ENCODE measurements around the gene AGPAT4.

The AGPAT4 gene

DNA sequence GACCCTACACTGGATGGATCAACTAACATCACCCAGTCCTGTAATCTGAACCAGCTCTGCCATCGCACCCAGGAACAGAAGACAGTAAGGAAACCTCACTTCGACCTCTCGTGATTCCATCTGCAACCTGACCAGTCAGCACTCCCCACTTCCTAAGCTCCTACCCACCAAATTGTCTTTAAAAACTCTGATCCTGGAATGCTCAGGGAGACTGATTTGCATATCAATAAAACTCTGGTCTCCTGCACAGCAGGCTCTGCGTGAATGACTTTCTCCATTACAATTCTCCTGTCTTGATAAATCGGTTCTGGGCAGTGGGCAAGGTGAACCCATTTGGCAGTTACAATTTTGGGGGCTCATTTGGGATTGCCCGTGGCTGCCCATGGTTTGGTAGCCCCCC is 18.3 kb upstream of the AGPAT4 start:
- intact Hi-C loops (cut with DNase I) = no loop called here
- no peak for DNase-seq

DNA sequence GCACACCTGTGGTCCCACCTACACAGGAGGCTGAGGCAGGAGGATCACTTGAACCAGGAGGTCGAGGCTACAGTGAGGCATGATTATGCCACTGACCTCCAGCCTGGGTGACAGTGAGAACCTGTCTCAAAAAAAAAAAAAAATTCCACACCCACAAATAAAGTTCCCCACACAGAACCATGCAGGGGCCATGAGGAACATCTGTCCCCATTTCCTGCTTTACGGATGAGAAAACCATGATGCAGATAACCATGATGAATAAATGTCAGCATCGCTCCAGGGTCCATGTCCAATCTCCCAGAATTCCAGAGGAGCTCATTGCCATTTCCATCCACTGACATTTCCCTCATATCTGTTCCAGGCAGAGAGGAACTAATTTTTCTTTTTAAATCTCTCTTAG is 16.9 kb upstream of the AGPAT4 start:
- no peak for DNase-seq
- intact Hi-C loops (cut with DNase I) = no loop called here

DNA sequence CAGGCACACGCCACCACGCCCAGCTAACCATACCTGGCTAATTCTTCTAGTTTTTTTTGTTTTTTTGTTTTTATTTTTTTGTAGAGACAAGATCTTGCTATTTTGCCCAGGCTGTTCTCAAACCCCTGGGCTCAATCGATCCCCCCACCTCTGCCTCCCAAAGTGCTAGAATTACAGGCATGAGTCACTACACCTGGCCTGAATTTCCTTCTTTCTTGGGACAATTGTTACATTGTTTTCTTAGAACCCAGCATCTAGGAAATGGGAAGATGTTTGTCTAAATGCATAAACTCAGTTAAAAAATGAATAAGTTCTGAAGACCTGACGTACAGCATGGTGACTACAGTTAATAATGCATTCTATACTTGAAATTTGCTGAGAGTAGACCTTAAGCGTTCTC is 10.8 kb upstream of the AGPAT4 start:
- intact Hi-C loops (cut with DNase I) = no loop called here
- DNase-seq = peak in 1 of 10 donors; percentile 38

DNA sequence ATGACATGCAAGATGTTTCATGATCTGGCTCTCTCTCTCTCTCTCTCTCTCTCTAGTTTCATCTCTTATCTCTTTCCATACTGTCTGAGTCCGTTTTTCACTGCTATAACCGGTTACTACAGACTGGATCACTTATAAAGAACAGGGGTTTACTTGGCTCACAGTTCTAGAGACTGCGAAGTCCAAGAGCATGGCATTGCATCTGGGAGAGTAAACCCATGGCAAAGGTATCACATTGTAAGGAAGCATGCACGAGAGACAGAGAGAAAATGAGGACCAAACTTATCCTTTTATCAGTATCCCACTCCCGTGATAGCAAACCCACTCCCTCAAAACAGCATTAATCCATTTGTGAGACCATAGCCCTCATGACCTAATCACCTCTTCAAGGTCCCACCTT is 7.2 kb upstream of the AGPAT4 start:
- no peak for DNase-seq
- intact Hi-C loops (cut with DNase I) = no loop called here

DNA sequence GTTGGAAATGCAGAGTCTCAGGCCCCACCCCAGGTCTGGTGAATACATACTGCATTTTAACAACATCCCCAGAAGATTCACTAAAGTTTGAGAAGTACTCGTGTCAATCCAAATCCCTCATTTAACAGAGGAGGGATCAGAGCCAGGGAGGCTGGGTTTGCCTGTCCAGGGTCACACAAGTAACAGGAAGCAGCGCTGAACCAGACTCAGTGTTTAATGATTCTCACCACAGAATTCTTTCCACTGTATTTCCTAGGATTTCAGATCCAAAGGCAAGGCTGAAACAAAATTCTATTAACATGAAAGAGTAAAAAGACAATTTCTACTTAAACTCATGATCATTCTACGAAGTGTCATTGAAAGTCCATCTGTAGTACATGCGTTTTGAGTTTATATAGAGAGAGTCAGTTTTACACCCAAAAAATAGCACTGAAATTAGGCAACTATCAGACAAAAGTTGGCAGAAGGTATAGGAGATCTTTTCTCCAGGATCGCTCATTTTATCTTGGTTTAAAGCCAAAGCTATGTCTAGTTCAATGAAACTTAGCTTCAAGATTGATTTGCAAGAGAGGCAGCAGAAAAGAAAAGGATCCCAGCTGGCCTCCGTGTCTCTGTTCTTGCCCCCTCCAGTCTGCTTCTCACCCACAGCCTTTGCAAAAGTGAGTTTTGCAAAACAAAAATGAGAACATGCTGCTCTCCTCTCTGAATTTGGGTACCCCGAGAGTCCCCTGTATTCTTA is 6.0 kb upstream of the AGPAT4 start:
- intact Hi-C loops (cut with DNase I) = no loop called here
- DNase-seq = no peak

DNA sequence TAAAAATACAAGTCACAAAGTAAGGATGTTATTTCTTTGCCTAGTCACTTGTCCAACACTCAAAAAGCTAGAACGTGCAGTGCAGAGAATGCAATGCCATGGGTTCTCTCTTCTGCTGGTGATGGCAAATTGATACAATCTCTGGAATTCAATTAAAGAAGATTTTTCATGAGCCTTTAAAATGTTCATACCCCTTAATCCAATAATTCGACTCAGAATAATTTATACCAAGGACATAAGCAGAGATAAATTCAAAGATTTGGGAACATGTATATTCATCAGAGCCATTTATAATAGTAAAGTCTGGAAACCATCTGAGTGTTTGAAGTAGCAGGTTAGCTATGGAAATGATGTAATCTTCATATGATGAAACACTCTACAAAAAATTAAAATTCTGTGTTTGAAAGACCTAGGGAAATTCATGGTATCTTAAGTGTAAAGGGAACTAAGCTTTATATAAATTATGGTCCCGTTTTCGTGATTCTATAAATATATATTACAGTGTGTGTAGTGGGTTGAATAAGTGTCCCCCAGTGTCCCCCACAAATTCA is 2.8 kb upstream of the AGPAT4 start:
- DNase-seq = no peak
- intact Hi-C loops (cut with DNase I) = no loop called here

DNA sequence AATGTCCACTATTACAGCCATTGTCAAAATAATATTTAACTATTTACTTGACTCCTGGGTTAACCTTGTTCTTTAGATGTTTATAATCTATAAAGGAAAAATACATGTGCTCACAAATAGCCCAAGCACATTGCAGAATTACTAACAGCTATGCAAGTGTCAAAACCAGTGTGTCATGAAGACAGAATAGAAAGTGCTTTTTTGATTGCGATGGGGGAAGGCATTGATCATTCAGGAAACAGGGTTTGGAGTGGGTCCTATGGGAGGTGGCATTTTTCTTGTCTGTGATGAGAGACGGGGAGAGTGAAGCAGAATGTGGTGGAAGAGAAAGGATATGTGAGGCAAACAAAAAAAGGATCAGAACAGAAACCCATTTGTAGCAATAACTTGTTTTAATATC is 1.0 kb upstream of the AGPAT4 start:
- DNase-seq = no peak
- intact Hi-C loops (cut with DNase I) = loop anchor here (5.0 kb wide), 1 partner anchor 97 kb away; no protein-coding TSS in a partner anchor

DNA sequence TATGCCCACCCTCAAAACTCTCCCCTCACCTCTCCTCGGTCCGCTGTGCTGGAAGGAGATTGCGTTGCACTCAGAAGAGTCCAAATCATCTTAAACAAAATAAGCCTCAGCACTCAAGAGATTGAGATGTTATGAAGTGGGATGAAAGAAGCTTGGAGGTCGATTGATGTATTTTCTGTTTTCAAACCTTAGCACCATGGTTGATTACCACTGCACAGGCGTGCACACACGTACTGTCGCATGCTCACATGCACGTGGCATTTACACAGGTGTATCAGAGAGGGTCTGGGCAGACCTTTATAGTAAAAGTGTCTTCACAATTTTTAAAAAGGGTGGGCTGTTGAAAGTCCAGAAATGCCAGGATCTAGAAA is 612 bp upstream of the AGPAT4 start:
- intact Hi-C loops (cut with DNase I) = loop anchor here (5.0 kb wide), 1 partner anchor 98 kb away; no protein-coding TSS in a partner anchor

DNA sequence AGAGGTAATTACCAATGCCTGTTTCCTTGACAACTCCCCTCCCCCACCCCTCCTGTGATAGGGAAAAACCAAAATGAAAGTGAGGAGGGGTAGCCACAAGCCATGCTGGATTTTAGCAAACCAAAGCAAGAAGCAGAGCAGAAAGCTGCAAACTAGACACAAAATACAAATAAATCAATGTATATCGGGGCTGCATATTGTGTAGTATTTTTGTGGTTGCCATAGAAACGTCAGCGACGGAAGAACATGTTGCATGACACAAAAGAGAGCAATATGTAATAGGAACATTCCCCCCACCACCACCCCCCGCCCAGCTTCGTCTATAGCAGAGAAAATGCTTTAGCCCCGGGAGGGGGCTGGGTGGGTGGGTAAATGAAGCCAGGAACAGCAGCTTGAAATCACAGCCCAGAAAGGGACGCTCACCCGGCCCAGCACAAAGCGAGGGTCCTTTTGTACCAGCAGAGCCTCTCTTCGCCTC is 548 bp downstream of the AGPAT4 start:
- no peak for DNase-seq
- intact Hi-C loops (cut with DNase I) = loop anchor here (5.0 kb wide), 1 partner anchor 99 kb away; no protein-coding TSS in a partner anchor

More for the DNA sequence above, 612 bp upstream of the AGPAT4 start:
- DNase-seq = peak in 1 of 10 donors; percentile 20

DNA sequence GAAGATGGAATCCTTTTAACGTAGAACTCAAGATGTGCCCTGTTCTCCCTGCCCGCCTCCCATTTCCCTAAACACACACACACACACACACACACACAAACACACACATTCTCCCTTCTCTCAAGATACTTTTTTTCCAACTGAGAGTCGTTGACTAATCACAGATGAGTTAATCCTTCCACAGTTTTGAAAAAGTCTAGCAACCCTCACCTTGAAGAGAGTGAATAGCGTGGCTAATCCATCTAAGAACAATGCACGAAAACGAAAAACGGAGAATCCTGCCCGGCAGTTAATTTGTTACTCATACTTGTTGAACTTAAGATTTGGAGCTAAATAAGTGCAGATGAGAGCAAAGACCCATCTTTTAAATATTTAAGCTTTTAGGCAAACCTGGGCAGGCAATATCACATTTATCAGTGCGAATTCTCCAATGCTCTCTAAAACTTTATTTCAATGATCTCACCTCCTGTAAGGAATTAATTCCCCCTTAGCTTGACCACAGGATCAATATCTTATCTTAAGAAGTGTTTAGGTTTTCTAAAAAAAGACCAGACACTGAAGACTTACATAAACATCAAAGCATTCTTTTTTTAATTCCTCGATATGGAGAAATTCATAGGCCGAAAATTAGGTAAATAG is 1.1 kb downstream of the AGPAT4 start:
- intact Hi-C loops (cut with DNase I) = loop anchor here (5.0 kb wide), 1 partner anchor 100 kb away; no protein-coding TSS in a partner anchor
- no peak for DNase-seq

DNA sequence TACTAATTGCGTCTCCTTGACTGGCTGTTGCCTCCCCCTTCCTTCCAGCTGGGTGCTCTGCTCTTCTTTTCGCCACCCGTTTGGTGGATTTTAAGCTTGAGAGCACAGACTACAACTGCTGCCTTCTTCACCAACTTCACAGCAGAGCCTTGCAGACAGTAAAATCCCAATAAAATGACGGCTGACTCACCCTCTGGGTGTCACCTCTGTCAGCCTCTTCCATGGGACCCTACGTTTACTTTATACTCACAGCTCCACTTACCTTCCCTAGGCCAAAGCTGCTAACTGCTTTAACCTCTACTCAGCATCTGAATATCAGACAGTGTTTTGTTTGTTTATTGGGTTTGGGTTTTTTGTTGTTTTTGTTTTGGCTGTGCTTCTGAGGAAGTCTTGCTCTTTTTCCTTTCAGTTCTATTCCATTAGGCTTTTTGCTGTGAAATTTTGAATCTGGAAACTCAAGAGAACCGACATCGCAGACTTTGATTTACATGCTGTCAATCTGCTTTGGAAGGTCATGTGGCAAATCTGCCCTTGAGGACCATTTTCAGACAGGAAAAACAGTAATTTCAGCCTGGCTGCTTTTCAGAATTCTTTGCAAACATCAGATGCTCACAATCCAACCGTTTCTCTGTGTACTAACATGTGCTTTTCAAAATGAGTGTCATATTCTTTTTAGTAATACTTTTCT is 2.4 kb downstream of the AGPAT4 start:
- DNase-seq = peak in 1 of 10 donors; percentile 10
- intact Hi-C loops (cut with DNase I) = loop anchor here (5.0 kb wide), 1 partner anchor 101 kb away; no protein-coding TSS in a partner anchor

DNA sequence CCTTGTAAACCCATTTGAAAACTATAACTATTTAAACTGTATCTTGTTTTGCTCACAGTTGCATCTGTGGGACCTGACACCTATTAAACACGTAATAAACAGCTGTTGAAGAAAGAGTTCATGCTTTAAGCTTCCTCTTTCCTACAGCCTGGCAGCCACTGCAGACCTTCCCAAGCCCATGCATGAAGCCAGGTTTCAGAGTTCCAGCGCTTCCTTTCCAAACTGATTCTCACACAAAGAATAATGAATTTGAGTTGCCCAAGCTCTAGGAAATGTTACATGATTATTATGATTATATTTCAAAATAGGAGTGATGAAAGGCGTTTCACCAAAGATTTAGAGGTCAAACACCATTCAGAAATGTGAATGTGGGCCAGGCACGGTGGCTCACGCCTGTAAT is 3.7 kb downstream of the AGPAT4 start:
- DNase-seq = no peak
- intact Hi-C loops (cut with DNase I) = loop anchor here (5.0 kb wide), 1 partner anchor 102 kb away; no protein-coding TSS in a partner anchor

DNA sequence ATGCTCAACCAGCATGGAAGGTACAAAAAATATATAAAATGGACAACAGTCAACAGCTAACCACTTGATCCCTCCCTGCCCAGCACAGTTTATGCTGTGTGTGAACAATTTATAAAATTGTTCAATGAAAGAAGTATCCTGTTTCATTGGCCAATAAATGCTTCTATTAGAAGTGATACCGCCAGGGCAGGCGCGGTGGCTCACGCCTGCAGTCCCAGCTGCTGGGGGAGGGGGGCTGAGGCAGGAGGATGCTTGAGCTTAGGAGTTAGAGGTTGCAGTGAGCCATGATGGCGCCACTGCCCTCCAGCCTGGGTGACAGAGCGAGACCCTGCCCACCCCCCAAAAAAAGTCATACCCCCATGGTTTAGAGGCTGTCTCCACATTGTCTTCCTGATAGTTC is 4.6 kb downstream of the AGPAT4 start:
- intact Hi-C loops (cut with DNase I) = no loop called here
- no peak for DNase-seq

DNA sequence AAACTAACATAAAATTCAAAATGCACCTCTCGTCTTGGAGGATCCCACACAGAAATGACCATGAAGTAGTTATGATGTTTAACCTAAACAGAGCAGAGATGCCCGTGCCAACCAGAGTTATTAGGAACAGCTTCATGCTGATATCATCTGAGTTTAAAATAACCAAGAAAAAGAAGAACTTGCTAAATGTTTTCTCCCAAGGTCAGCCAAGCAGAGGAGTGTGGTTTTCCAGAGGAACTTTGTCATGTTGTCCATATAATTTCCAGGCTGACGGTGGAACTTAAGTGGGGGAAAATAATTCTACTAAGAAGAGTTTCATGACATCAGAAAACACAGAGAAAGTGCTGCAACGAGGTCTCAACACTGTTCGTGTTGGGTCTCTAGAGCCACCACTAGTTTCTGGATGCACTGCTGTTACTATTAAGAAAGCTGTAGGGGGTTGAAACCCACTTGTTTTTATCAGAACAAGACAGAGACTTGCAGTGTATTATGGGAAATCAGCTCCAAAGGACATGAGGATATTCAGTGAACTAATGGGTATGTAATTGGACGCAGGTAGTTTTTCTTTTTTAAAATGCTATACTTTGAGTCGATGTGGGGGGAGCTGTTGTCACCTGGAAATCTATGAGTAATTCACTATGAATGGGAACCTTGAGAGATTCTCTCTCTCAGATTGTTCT is 5.2 kb downstream of the AGPAT4 start:
- DNase-seq = no peak
- intact Hi-C loops (cut with DNase I) = no loop called here

DNA sequence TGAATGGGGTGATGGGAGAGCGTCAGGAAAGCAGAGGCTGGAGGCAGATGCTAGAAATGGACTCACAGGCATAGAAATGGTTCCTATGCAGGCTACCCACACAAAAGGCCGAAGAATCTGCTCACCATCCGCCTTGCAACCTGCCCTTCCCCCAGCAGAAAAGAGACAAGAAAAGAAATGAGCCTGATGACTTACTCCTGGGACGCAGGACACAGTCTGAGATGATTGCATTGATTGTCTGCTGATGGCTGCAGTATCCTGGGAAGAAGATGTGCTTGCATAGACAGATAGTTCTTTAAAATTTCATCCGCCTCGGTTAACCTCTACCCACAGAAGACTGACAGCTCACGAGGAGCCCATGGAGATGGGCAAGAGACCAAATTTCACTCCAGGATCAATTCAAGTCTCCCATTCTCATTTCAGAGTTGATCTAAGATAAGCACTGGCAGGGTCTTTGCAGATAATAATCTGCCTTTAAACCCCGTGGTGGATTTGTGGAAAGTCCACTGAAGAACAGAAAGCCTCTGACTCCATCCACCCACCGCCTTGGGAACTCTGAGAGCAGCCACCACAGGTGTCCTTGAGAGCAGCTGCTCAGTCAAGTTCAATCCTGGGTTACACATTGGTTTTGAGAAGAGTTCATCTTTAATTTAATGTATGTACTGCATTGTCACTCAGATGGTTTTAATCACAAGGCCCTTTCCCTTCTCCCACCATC is 7.2 kb downstream of the AGPAT4 start:
- intact Hi-C loops (cut with DNase I) = no loop called here
- no peak for DNase-seq

DNA sequence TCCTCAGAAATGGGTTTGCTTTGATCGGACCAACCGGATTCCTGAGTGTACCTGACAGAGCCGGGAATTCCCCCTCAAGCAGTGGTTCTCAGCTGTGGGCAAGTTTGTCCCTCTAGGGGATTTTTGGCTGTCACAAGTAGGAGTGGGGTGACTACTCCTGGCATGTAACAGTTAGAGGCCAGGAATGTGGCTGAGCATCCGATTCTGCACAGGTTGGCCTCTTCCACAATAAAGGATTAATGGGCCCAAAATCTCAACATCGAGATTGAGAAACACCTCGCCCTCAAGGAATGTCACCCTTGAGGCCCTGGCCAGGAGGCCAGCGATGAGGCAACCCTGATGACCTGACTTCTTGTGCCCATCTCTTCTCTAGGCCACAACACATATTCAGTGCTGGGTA is 7.9 kb downstream of the AGPAT4 start:
- DNase-seq = no peak
- intact Hi-C loops (cut with DNase I) = no loop called here

DNA sequence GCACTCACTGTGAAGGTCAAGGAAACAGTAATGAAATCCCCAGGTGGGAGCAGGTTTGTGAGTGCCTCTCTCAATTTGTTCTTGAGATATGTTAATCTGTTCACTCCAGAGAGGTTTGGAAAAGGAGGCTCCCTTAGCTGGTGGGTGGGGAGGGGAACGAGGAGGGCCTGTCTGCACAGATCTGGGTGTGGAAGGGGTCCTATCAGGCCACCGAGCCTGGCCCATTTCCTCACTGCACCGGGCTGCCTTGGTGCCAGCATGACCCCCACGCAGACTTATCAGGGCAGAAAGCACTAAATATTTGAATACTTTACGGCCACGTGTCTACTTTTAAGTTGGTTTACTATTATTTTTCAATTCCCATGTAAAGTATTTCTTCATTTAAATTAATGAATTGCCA is 8.3 kb downstream of the AGPAT4 start:
- intact Hi-C loops (cut with DNase I) = no loop called here

DNA sequence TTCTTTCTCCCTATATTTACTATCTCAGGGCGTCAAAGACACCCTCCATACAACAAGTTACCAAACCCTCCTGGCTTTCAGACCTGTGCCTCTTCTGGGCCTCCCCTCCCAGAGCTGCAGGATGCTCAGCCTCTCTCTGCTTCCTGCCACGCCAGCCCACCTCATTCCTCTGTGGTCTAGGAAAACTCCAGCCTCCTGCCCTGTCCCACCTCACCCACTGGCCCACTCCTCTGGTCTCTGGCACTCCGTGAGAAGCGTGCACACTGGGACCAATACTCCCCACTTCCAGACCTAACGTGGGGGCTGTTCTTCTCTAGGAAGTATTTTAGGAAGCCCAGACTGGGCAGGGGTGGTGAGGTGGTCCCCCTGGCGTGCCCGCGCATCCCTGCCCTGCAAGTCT is 9.7 kb downstream of the AGPAT4 start:
- no peak for DNase-seq
- intact Hi-C loops (cut with DNase I) = no loop called here

More for the DNA sequence above, 8.3 kb downstream of the AGPAT4 start:
- no peak for DNase-seq

DNA sequence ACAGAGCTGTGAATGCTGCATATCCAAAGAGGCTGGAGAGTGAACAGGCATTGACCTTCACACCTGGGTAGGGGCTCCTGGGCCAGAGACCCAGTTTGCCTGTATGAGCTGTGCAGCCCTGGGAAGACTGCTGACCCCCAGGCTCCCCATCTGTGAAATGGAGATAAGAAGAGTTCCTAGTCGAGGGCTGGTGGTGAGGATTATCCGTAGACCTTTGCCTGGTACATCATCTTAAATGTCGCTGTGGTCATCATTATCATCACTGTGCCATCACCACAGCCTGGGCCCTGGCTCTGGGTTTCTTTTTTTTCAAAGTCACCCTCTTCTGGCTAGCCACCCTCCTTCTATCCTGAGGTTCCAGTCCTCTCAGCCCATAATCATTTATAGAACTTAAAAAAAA is 12.0 kb downstream of the AGPAT4 start:
- DNase-seq = no peak
- intact Hi-C loops (cut with DNase I) = no loop called here

DNA sequence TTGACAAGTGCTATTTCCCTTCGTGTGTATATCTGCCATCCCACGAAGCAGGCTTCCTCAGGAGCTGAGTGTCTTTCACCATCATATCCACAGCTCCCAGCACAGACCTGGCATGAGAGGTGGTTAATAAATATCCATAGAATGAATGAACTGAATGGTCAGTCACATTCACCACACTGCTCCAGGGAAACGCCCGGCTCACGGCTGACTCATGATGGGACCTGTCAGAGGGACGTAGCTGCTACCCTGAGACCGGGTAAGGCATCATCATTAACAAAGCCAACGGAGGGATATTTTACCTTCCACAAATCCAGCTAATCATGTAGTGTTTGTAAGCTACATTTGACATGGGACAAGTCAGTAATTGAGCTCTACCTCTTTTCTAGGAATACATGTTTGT is 12.5 kb downstream of the AGPAT4 start:
- intact Hi-C loops (cut with DNase I) = no loop called here
- DNase-seq = no peak

All from posterior cingulate gyrus (tissue), 11 donors.